ENCODE data around the gene COQ8A. TPM values are rescaled to one million over a fixed set of nuclear protein-coding genes. Genes with fewer than 3 reads are reported as not detected.
A peak's percentile ranks its signal among the peaks of the same experiment; 100 is the strongest.

Gene COQ8A
- total RNA-seq, 2 experiments from 2014 or later, result 55.0 to 56.0 TPM

- peaks cover 13% of the 10 kb centered on the region for H3K4me1 ChIP-seq (ENCODE audit: insufficient read depth, low read length)
- CTCF ChIA-PET, result no interaction called here
- no peak for TF ChIP-seq CTCF (IDR thresholded peaks at IDR 0.05)
- peaks cover 47% of the 10 kb centered on the region for H3K36me3 Mint-ChIP-seq (ENCODE audit: low read depth)
- H3K9me3 Mint-ChIP-seq, result no peaks in the 10 kb centered on the region
- no peak overlapping the region for H3K27ac ChIP-seq (ENCODE audit: low read depth in 1 of 2, low read length in 2 of 2)
- no peaks in the 10 kb centered on the region for H3K9me3 ChIP-seq (ENCODE audit: control insufficient read depth in 1 of 2, insufficient read depth in 1 of 2, low read length in 2 of 2)
- H3K36me3 ChIP-seq (ENCODE audit: insufficient read depth, low read length), result peaks cover 42% of the 10 kb centered on the region
- POLR2A ChIA-PET, result no interaction called here
- intact Hi-C loops (cut with DNase I, micrococcal nuclease), result no loop called here
- peaks cover 27% of the 10 kb centered on the region for H3K4me1 Mint-ChIP-seq (ENCODE audit: low read depth)
- no peak overlapping the region for H3K27ac Mint-ChIP-seq
- DNase-seq (no peak), ATAC-seq (ENCODE audit: poor library complexity) (no peak)
- no peaks in the 10 kb centered on the region for H3K27me3 Mint-ChIP-seq
- H3K4me3 Mint-ChIP-seq, result no peak overlapping the region
- no peaks in the 10 kb centered on the region for H3K27me3 ChIP-seq (ENCODE audit: control insufficient read depth in 1 of 2, insufficient read depth in 2 of 2, low read length in 2 of 2)
- no peak overlapping the region for H3K4me3 ChIP-seq (ENCODE audit: low read length)
Measured at GRCh38 chr1:226987179-226987536, 47.1 kb downstream of the COQ8A start.

GRCh38 chr1:226987623-226988333 is 47.7 kb downstream of the COQ8A start:
- intact Hi-C loops (cut with DNase I, micrococcal nuclease), result no loop called here
- ChIA-PET POLR2A (no interaction called here), CTCF (no interaction called here)
- TF ChIP-seq CTCF (IDR thresholded peaks at IDR 0.05), result no peak
- Mint-ChIP-seq H3K27me3 (no peaks in the 10 kb centered on the region), H3K4me3 (no peak overlapping the region), H3K36me3 (ENCODE audit: low read depth) (peaks cover 40% of the 10 kb centered on the region), H3K9me3 (no peaks in the 10 kb centered on the region), H3K27ac (no peak overlapping the region), H3K4me1 (ENCODE audit: low read depth) (peaks cover 27% of the 10 kb centered on the region)
- Histone ChIP-seq H3K4me3 (ENCODE audit: low read length) (no peak overlapping the region), H3K27ac (ENCODE audit: low read depth in 1 of 2, low read length in 2 of 2) (no peak overlapping the region), H3K27me3 (ENCODE audit: control insufficient read depth in 1 of 2, insufficient read depth in 2 of 2, low read length in 2 of 2) (no peaks in the 10 kb centered on the region), H3K36me3 (ENCODE audit: insufficient read depth, low read length) (peaks cover 37% of the 10 kb centered on the region), H3K4me1 (ENCODE audit: insufficient read depth, low read length) (peaks cover 13% of the 10 kb centered on the region), H3K9me3 (ENCODE audit: control insufficient read depth in 1 of 2, insufficient read depth in 1 of 2, low read length in 2 of 2) (no peaks in the 10 kb centered on the region)
- DNase-seq, result no peak
- no peak for ATAC-seq (ENCODE audit: poor library complexity)

- Mint-ChIP-seq H3K27ac (peak overlapping the region; percentile 82), H3K4me3 (no peak overlapping the region), H3K4me1 (ENCODE audit: low read depth) (peaks cover 27% of the 10 kb centered on the region), H3K9me3 (no peaks in the 10 kb centered on the region), H3K36me3 (ENCODE audit: low read depth) (peaks cover 35% of the 10 kb centered on the region), H3K27me3 (no peaks in the 10 kb centered on the region)
- H3K4me3 ChIP-seq (ENCODE audit: low read length), result no peak overlapping the region
- H3K27me3 ChIP-seq (ENCODE audit: control insufficient read depth in 1 of 2, insufficient read depth in 2 of 2, low read length in 2 of 2), result no peaks in the 10 kb centered on the region
- peaks cover 13% of the 10 kb centered on the region for H3K4me1 ChIP-seq (ENCODE audit: insufficient read depth, low read length)
- ATAC-seq (ENCODE audit: poor library complexity) (no peak), DNase-seq (no peak)
- TF ChIP-seq CTCF (IDR thresholded peaks at IDR 0.05), result no peak
- H3K27ac ChIP-seq (ENCODE audit: low read depth in 1 of 2, low read length in 2 of 2), result no peak overlapping the region
- no peaks in the 10 kb centered on the region for H3K9me3 ChIP-seq (ENCODE audit: control insufficient read depth in 1 of 2, insufficient read depth in 1 of 2, low read length in 2 of 2)
- CTCF ChIA-PET, result no interaction called here
- intact Hi-C loops (cut with DNase I, micrococcal nuclease), result no loop called here
- POLR2A ChIA-PET, result no interaction called here
- peaks cover 32% of the 10 kb centered on the region for H3K36me3 ChIP-seq (ENCODE audit: insufficient read depth, low read length)
Measured at GRCh38 chr1:226988334-226988666, 48.2 kb downstream of the COQ8A start.

Data from CD4-positive, alpha-beta T cell (primary cell).